Measurements from ENCODE around the gene CEBPE.
A peak's percentile ranks its signal among the peaks of the same experiment; 100 is the strongest.
"Not testable (repeated sequence)": the region's sequence is repeated elsewhere in the genome, so short reads cannot be mapped to it uniquely, and the experiment has no call there.

CEBPE gene

GRCh38 chr14:23115039-23115731, 3.9 kb downstream of the CEBPE start:
- peak overlapping the region in 1 of 2 donors; percentile 16 for H3K4me3 ChIP-seq (ENCODE audit: low read depth in 1 of 2, low read length in 2 of 2)
- H3K36me3 ChIP-seq (ENCODE audit: control insufficient read depth in 1 of 2, insufficient read depth in 2 of 2, low read length in 2 of 2), result no peaks in the 10 kb centered on the region
- no peak overlapping the region for H3K27ac ChIP-seq (ENCODE audit: low read depth, low read length)
- H3K4me1 ChIP-seq (ENCODE audit: control insufficient read depth in 1 of 2, insufficient read depth in 2 of 2, low read length in 2 of 2), result peaks cover 0 to 8% of the 10 kb centered on the region in 2 donors
- H3K9ac ChIP-seq (ENCODE audit: low read depth in 1 of 2, low read length in 2 of 2), result no peak overlapping the region
- peaks cover 15 to 16% of the 10 kb centered on the region in 2 donors for H3K27me3 ChIP-seq (ENCODE audit: control insufficient read depth in 1 of 2, insufficient read depth in 2 of 2, low read length in 2 of 2)
- H3K9me3 ChIP-seq (ENCODE audit: control insufficient read depth in 1 of 2, low read length in 2 of 2), result no peaks in the 10 kb centered on the region

GRCh38 chr14:23114669-23115038, 4.4 kb downstream of the CEBPE start:
- peaks cover 0 to 4% of the 10 kb centered on the region in 2 donors for H3K4me1 ChIP-seq (ENCODE audit: control insufficient read depth in 1 of 2, insufficient read depth in 2 of 2, low read length in 2 of 2)
- no peaks in the 10 kb centered on the region for H3K9me3 ChIP-seq (ENCODE audit: control insufficient read depth in 1 of 2, low read length in 2 of 2)
- H3K9ac ChIP-seq (ENCODE audit: low read depth in 1 of 2, low read length in 2 of 2), result no peak overlapping the region
- no peaks in the 10 kb centered on the region for H3K36me3 ChIP-seq (ENCODE audit: control insufficient read depth in 1 of 2, insufficient read depth in 2 of 2, low read length in 2 of 2)
- H3K4me3 ChIP-seq (ENCODE audit: low read depth in 1 of 2, low read length in 2 of 2), result no peak overlapping the region
- H3K27me3 ChIP-seq (ENCODE audit: control insufficient read depth in 1 of 2, insufficient read depth in 2 of 2, low read length in 2 of 2), result peaks cover 15 to 16% of the 10 kb centered on the region in 2 donors
- H3K27ac ChIP-seq (ENCODE audit: low read depth, low read length), result no peak overlapping the region

GRCh38 chr14:23114120-23114458, 5.0 kb downstream of the CEBPE start:
- H3K27ac ChIP-seq (ENCODE audit: low read depth, low read length), result no peak overlapping the region
- no peak overlapping the region for H3K4me3 ChIP-seq (ENCODE audit: low read depth in 1 of 2, low read length in 2 of 2)
- H3K9me3 ChIP-seq (ENCODE audit: control insufficient read depth in 1 of 2, low read length in 2 of 2), result no peaks in the 10 kb centered on the region
- H3K9ac ChIP-seq (ENCODE audit: low read depth in 1 of 2, low read length in 2 of 2), result no peak overlapping the region
- no peaks in the 10 kb centered on the region for H3K36me3 ChIP-seq (ENCODE audit: control insufficient read depth in 1 of 2, insufficient read depth in 2 of 2, low read length in 2 of 2)
- H3K4me1 ChIP-seq (ENCODE audit: control insufficient read depth in 1 of 2, insufficient read depth in 2 of 2, low read length in 2 of 2), result no peaks in the 10 kb centered on the region
- peaks cover 15 to 16% of the 10 kb centered on the region in 2 donors for H3K27me3 ChIP-seq (ENCODE audit: control insufficient read depth in 1 of 2, insufficient read depth in 2 of 2, low read length in 2 of 2)

GRCh38 chr14:23113431-23114119, 5.5 kb downstream of the CEBPE start:
- no peaks in the 10 kb centered on the region for H3K36me3 ChIP-seq (ENCODE audit: control insufficient read depth in 1 of 2, insufficient read depth in 2 of 2, low read length in 2 of 2)
- no peaks in the 10 kb centered on the region for H3K9me3 ChIP-seq (ENCODE audit: control insufficient read depth in 1 of 2, low read length in 2 of 2)
- peaks cover 15 to 16% of the 10 kb centered on the region in 2 donors for H3K27me3 ChIP-seq (ENCODE audit: control insufficient read depth in 1 of 2, insufficient read depth in 2 of 2, low read length in 2 of 2)
- H3K4me3 ChIP-seq (ENCODE audit: low read depth in 1 of 2, low read length in 2 of 2), result no peak overlapping the region
- H3K4me1 ChIP-seq (ENCODE audit: control insufficient read depth in 1 of 2, insufficient read depth in 2 of 2, low read length in 2 of 2), result no peaks in the 10 kb centered on the region
- H3K9ac ChIP-seq (ENCODE audit: low read depth in 1 of 2, low read length in 2 of 2), result no peak overlapping the region
- H3K27ac ChIP-seq (ENCODE audit: low read depth, low read length), result no peak overlapping the region

- no peak overlapping the region for H3K9ac ChIP-seq (ENCODE audit: low read depth in 1 of 2, low read length in 2 of 2)
- H3K36me3 ChIP-seq (ENCODE audit: control insufficient read depth in 1 of 2, insufficient read depth in 2 of 2, low read length in 2 of 2), result no peaks in the 10 kb centered on the region
- no peak overlapping the region for H3K4me3 ChIP-seq (ENCODE audit: low read depth in 1 of 2, low read length in 2 of 2)
- peaks cover 15 to 16% of the 10 kb centered on the region in 2 donors for H3K27me3 ChIP-seq (ENCODE audit: control insufficient read depth in 1 of 2, insufficient read depth in 2 of 2, low read length in 2 of 2)
- H3K4me1 ChIP-seq (ENCODE audit: control insufficient read depth in 1 of 2, insufficient read depth in 2 of 2, low read length in 2 of 2), result no peaks in the 10 kb centered on the region
- no peak overlapping the region for H3K27ac ChIP-seq (ENCODE audit: low read depth, low read length)
- no peaks in the 10 kb centered on the region for H3K9me3 ChIP-seq (ENCODE audit: control insufficient read depth in 1 of 2, low read length in 2 of 2)
These were observed 6.5 kb downstream of the CEBPE start for GRCh38 chr14:23112359-23113178.

- Histone ChIP-seq H3K4me3 (ENCODE audit: low read depth in 1 of 2, low read length in 2 of 2) (no peak overlapping the region), H3K27me3 (ENCODE audit: control insufficient read depth in 1 of 2, insufficient read depth in 2 of 2, low read length in 2 of 2) (peaks cover 15% of the 10 kb centered on the region in 2 donors), H3K9ac (ENCODE audit: low read depth in 1 of 2, low read length in 2 of 2) (no peak overlapping the region), H3K4me1 (ENCODE audit: control insufficient read depth in 1 of 2, insufficient read depth in 2 of 2, low read length in 2 of 2) (no peaks in the 10 kb centered on the region), H3K27ac (ENCODE audit: low read depth, low read length) (no peak overlapping the region), H3K36me3 (ENCODE audit: control insufficient read depth in 1 of 2, insufficient read depth in 2 of 2, low read length in 2 of 2) (no peaks in the 10 kb centered on the region), H3K9me3 (ENCODE audit: control insufficient read depth in 1 of 2, low read length in 2 of 2) (no peaks in the 10 kb centered on the region)
These were observed 8.3 kb downstream of the CEBPE start for GRCh38 chr14:23110579-23111365.

- Histone ChIP-seq H3K4me3 (ENCODE audit: low read depth in 1 of 2, low read length in 2 of 2) (no peak overlapping the region), H3K27me3 (ENCODE audit: control insufficient read depth in 1 of 2, insufficient read depth in 2 of 2, low read length in 2 of 2) (peaks cover 8 to 15% of the 10 kb centered on the region in 2 donors), H3K27ac (ENCODE audit: low read depth, low read length) (no peak overlapping the region), H3K36me3 (ENCODE audit: control insufficient read depth in 1 of 2, insufficient read depth in 2 of 2, low read length in 2 of 2) (no peaks in the 10 kb centered on the region), H3K9me3 (ENCODE audit: control insufficient read depth in 1 of 2, low read length in 2 of 2) (no peaks in the 10 kb centered on the region), H3K4me1 (ENCODE audit: control insufficient read depth in 1 of 2, insufficient read depth in 2 of 2, low read length in 2 of 2) (no peaks in the 10 kb centered on the region), H3K9ac (ENCODE audit: low read depth in 1 of 2, low read length in 2 of 2) (no peak overlapping the region)
These were observed 9.3 kb downstream of the CEBPE start for GRCh38 chr14:23109769-23110168.

GRCh38 chr14:23108169-23108568, 10.9 kb downstream of the CEBPE start:
- not testable (repeated sequence) for H3K4me3 ChIP-seq (ENCODE audit: low read depth in 1 of 2, low read length in 2 of 2); H3K9ac ChIP-seq (ENCODE audit: low read depth in 1 of 2, low read length in 2 of 2); H3K4me1 ChIP-seq (ENCODE audit: control insufficient read depth in 1 of 2, insufficient read depth in 2 of 2, low read length in 2 of 2); H3K27ac ChIP-seq (ENCODE audit: low read depth, low read length); H3K9me3 ChIP-seq (ENCODE audit: control insufficient read depth in 1 of 2, low read length in 2 of 2); H3K36me3 ChIP-seq (ENCODE audit: control insufficient read depth in 1 of 2, insufficient read depth in 2 of 2, low read length in 2 of 2)
- peaks cover 8 to 10% of the 10 kb centered on the region in 2 donors for H3K27me3 ChIP-seq (ENCODE audit: control insufficient read depth in 1 of 2, insufficient read depth in 2 of 2, low read length in 2 of 2)

GRCh38 chr14:23107620-23108019, 11.4 kb downstream of the CEBPE start:
- H3K9me3 ChIP-seq (ENCODE audit: control insufficient read depth in 1 of 2, low read length in 2 of 2); H3K9ac ChIP-seq (ENCODE audit: low read depth in 1 of 2, low read length in 2 of 2); H3K36me3 ChIP-seq (ENCODE audit: control insufficient read depth in 1 of 2, insufficient read depth in 2 of 2, low read length in 2 of 2); H3K4me1 ChIP-seq (ENCODE audit: control insufficient read depth in 1 of 2, insufficient read depth in 2 of 2, low read length in 2 of 2); H3K27ac ChIP-seq (ENCODE audit: low read depth, low read length); H3K4me3 ChIP-seq (ENCODE audit: low read depth in 1 of 2, low read length in 2 of 2): not testable (repeated sequence)
- peaks cover 4 to 10% of the 10 kb centered on the region in 2 donors for H3K27me3 ChIP-seq (ENCODE audit: control insufficient read depth in 1 of 2, insufficient read depth in 2 of 2, low read length in 2 of 2)

- H3K9ac ChIP-seq (ENCODE audit: low read depth in 1 of 2, low read length in 2 of 2), result no peak overlapping the region
- no peak overlapping the region for H3K4me3 ChIP-seq (ENCODE audit: low read depth in 1 of 2, low read length in 2 of 2)
- H3K27ac ChIP-seq (ENCODE audit: low read depth, low read length), result no peak overlapping the region
- no peaks in the 10 kb centered on the region for H3K9me3 ChIP-seq (ENCODE audit: control insufficient read depth in 1 of 2, low read length in 2 of 2)
- H3K4me1 ChIP-seq (ENCODE audit: control insufficient read depth in 1 of 2, insufficient read depth in 2 of 2, low read length in 2 of 2), result no peaks in the 10 kb centered on the region
- H3K36me3 ChIP-seq (ENCODE audit: control insufficient read depth in 1 of 2, insufficient read depth in 2 of 2, low read length in 2 of 2), result no peaks in the 10 kb centered on the region
- peaks cover 0 to 8% of the 10 kb centered on the region in 2 donors for H3K27me3 ChIP-seq (ENCODE audit: control insufficient read depth in 1 of 2, insufficient read depth in 2 of 2, low read length in 2 of 2)
These were observed 12.4 kb downstream of the CEBPE start for GRCh38 chr14:23106747-23107045.

Measured in duodenal mucosa (tissue), 2 donors.